SK-N-SH (cell line): Measurements from ENCODE around the gene MTR. TPM values are rescaled to one million over a fixed set of nuclear protein-coding genes. Genes with fewer than 3 reads are reported as not detected.

ENCODE experiments used
- CTCF ChIA-PET: fragments of 300-600, 350-600 bp; formaldehyde crosslinking; extraction: SDS; loops from one replicate; lab custom pipeline; 2021; lab: Yijun Ruan, JAX
- POLR2A ChIA-PET: fragments of 350-600 bp; sonication (Branson Sonifier 250); formaldehyde crosslinking; extraction: SDS; loops from one replicate; lab custom pipeline; 2020; ENCODE audit warnings: antibody characterized with exemption, inconsistent platforms; lab: Yijun Ruan, JAX
- DNase-seq: peaks from one replicate; pipeline ENCODE4 v3.0.0; 2012
- H2AFZ ChIP-seq: fragments of 200-600 bp; sonication (generic); 2 replicates; pipeline ENCODE4 v1.8.1; 2016; ENCODE audit warnings: antibody characterized with exemption, mild to moderate bottlenecking, low read depth
- H3F3A ChIP-seq: fragments of 200-600 bp; sonication (generic); replicated peaks from 2 replicates; pipeline ENCODE3; 2016; ENCODE audit warnings: antibody characterized with exemption, mild to moderate bottlenecking; ENCODE audit not compliant: insufficient read depth
- H3K27ac ChIP-seq, 2 experiments: fragments of 200-500 bp in 1 of 2; fragments of 200-600 bp in 1 of 2; sonication (Bioruptor generic) in 1 of 2; sonication (generic), shearing (Covaris generic) in 1 of 2; 2 replicates each; pipeline versions ENCODE4 v1.5.1 to v1.6.1; 2014 to 2016; ENCODE audit warnings: low read depth in 2 of 2, inconsistent platforms in 1 of 2, low read length in 1 of 2, mild to moderate bottlenecking in 1 of 2, mixed read lengths in 1 of 2
- H3K27me3 ChIP-seq: fragments of 200-600 bp; sonication (generic), shearing (Covaris generic); 2 replicates; pipeline ENCODE4 v1.6.1; 2016; ENCODE audit warnings: mixed run types; ENCODE audit not compliant: insufficient read depth
- H3K36me3 ChIP-seq, 2 experiments: fragments of 200-500 bp in 1 of 2; fragments of 200-600 bp in 1 of 2; sonication (Bioruptor generic) in 1 of 2; sonication (generic) in 1 of 2; replicated peaks in 1 of 2; 2 replicates each; pipeline versions ENCODE3 to v1.5.1; 2014 to 2016; ENCODE audit warnings: low read length in 1 of 2, mild to moderate bottlenecking in 1 of 2; ENCODE audit not compliant: insufficient read depth in 2 of 2, control insufficient read depth in 1 of 2
- H3K4me1 ChIP-seq, 2 experiments: fragments of 200-500 bp in 1 of 2; fragments of 200-600 bp in 1 of 2; sonication (Bioruptor generic) in 1 of 2; sonication (generic), shearing (Covaris generic) in 1 of 2; 2 replicates each; pipeline versions ENCODE4 v1.5.1 to v1.6.1; 2014 to 2016; ENCODE audit warnings: low read depth in 1 of 2, low read length in 1 of 2, mixed run types in 1 of 2; ENCODE audit not compliant: insufficient read depth in 2 of 2, control insufficient read depth in 1 of 2
- H3K4me2 ChIP-seq: fragments of 200-600 bp; sonication (generic), shearing (Covaris generic); 2 replicates; pipeline ENCODE4 v1.6.1; 2017; ENCODE audit warnings: mixed run types
- H3K4me3 ChIP-seq, 2 experiments: fragments of 200-500 bp in 1 of 2; fragments of 200-600 bp in 1 of 2; sonication (Bioruptor generic) in 1 of 2; sonication (generic), shearing (Covaris generic) in 1 of 2; 2 replicates each; pipeline versions ENCODE4 v1.5.1 to v1.8.1; 2014 to 2016; ENCODE audit warnings: low read depth in 2 of 2, inconsistent platforms in 1 of 2, low read length in 1 of 2, mild to moderate bottlenecking in 1 of 2, mixed read lengths in 1 of 2, moderate library complexity in 1 of 2
- H3K79me2 ChIP-seq: fragments of 200-600 bp; sonication (generic); 2 replicates; pipeline ENCODE4 v1.8.1; 2017; ENCODE audit warnings: mild to moderate bottlenecking; ENCODE audit not compliant: insufficient read depth
- H3K9ac ChIP-seq: fragments of 200-600 bp; sonication (generic); 2 replicates; pipeline ENCODE4 v1.6.1; 2017; ENCODE audit warnings: mixed run types
- H3K9me2 ChIP-seq: fragments of 200-600 bp; sonication (generic); 2 replicates; pipeline ENCODE4 v1.6.1; 2017; ENCODE audit warnings: mixed run types
- H3K9me3 ChIP-seq: fragments of 200-600 bp; sonication (generic); 2 replicates; pipeline ENCODE4 v1.6.1; 2017; ENCODE audit warnings: mixed run types, mild to moderate bottlenecking, moderate library complexity
- H4K20me1 ChIP-seq: fragments of 200-600 bp; sonication (generic); 2 replicates; pipeline ENCODE4 v1.6.1; 2017; ENCODE audit warnings: mild to moderate bottlenecking, mixed run types; ENCODE audit not compliant: insufficient read depth
- EP300 ChIP-seq, 2 experiments: IDR thresholded peaks; 2 replicates each; pipeline versions ENCODE4 v1.4.0 to v1.6.1; 2012; ENCODE audit warnings: borderline replicate concordance in 1 of 2, low read depth in 1 of 2, low read length in 1 of 2
- FOSL2 ChIP-seq: IDR thresholded peaks from 2 replicates; pipeline ENCODE4 v1.4.0; 2012; ENCODE audit warnings: low read depth, mild to moderate bottlenecking, moderate library complexity, borderline replicate concordance
- FOXM1 ChIP-seq: IDR thresholded peaks from 2 replicates; pipeline ENCODE4 v1.4.0; 2012; ENCODE audit warnings: low read depth, mild to moderate bottlenecking
- GABPA ChIP-seq: IDR thresholded peaks from 2 replicates; pipeline ENCODE4 v1.4.0; 2012; ENCODE audit warnings: low read depth, mild to moderate bottlenecking
- GATA2 ChIP-seq: sonication (generic); formaldehyde crosslinking; IDR thresholded peaks from 2 replicates; pipeline ENCODE4 v1.5.0; 2020; ENCODE audit warnings: mild to moderate bottlenecking, missing genetic modification reagents
- MXI1 ChIP-seq: IDR thresholded peaks from 2 replicates; pipeline ENCODE4 v1.6.1; 2012; ENCODE audit warnings: mild to moderate bottlenecking, low read depth, low read length, improper control_type of control experiment
- NRF1 ChIP-seq: IDR thresholded peaks from 2 replicates; pipeline ENCODE4 v1.6.1; 2012; ENCODE audit warnings: low read depth, mild to moderate bottlenecking, low read length
- POLR2AphosphoS5 ChIP-seq: IDR thresholded peaks from 2 replicates; pipeline ENCODE4 v1.6.1; 2012; ENCODE audit warnings: low read depth, low read length
- RCOR1 ChIP-seq: fragments of 150-350 bp; IDR thresholded peaks from 2 replicates; pipeline ENCODE4 v1.6.1; 2017; ENCODE audit warnings: antibody characterized with exemption, low read length
- RFX5 ChIP-seq: IDR thresholded peaks from 2 replicates; pipeline ENCODE4 v1.6.1; 2012; ENCODE audit warnings: mild to moderate bottlenecking, improper control_type of control experiment, low read length
- SIN3A ChIP-seq: IDR thresholded peaks from 2 replicates; pipeline ENCODE4 v1.6.1; 2012; ENCODE audit warnings: low read depth, mild to moderate bottlenecking, low read length, moderate library complexity, borderline replicate concordance
- TEAD4 ChIP-seq: IDR thresholded peaks from 2 replicates; pipeline ENCODE4 v1.4.0; 2012; ENCODE audit warnings: mild to moderate bottlenecking, borderline replicate concordance; ENCODE audit not compliant: insufficient read depth
- WGBS: methylation state at CpG from one replicate; pipeline ENCODE4 v1.1.6; 2017; ENCODE audit warnings: low lambda C conversion rate; 5-methylcytosine and 5-hydroxymethylcytosine counted together
- polyA plus RNA-seq, 3 experiments: library from polyadenylated mRNA; depleted of rRNA; stranded (reverse); fragments of >200 nt; gene quantifications; 2 replicates each; pipeline ENCODE4 v1.2.3, GENCODE V29; 2012
- TF ChIP-seq, protein P1 (sequence below): fragments of 150-350 bp; IDR thresholded peaks from 2 replicates; pipeline ENCODE4 v1.6.1; 2016; ENCODE audit warnings: mild to moderate bottlenecking, low read depth, low read length
- TF ChIP-seq, protein P2 (sequence below): fragments of 200-600 bp; sonication (generic); IDR thresholded peaks from 2 replicates; pipeline ENCODE4 v1.6.1; 2017; ENCODE audit warnings: antibody characterized with exemption, mild to moderate bottlenecking, moderate library complexity
- TF ChIP-seq, protein P3 (sequence below): IDR thresholded peaks from 2 replicates; pipeline ENCODE4; 2012
- TF ChIP-seq, protein P4 (sequence below): IDR thresholded peaks from 2 replicates; pipeline ENCODE4 v1.4.0; 2012; ENCODE audit warnings: low read depth, borderline replicate concordance

Gene MTR
- polyA plus RNA-seq, 1 of the 3 experiments (the other 2 are of a cell fraction): 5.4 TPM

DNA sequence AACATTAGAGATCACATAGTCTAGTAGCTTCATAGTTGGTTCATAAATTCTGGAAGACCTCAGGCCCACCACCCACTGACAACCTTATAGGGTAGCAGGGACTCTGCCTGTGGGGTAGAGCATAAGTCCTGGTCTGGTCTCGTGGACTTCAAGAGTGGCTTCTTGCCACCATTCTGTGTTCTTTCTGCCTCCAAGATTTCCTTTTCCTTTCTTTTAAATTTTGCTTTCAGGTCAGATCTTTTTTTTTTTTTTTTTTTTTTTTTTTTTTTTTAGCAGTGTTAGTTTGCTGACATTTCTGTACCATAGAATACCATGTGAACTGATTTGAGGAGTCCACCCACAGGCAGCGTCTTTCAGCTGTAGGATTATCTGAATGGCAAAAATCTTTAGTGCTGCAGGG lies 28.5 kb downstream of the MTR start:
- H3K4me1 ChIP-seq: no peaks in the 10 kb centered on the region
- ChIA-PET CTCF (interaction anchor here (0.8 to 1.5 kb wide), 3 partner anchors 11 to 214 kb away, joined by 3 to 5 read pairs (median 4); no protein-coding TSS in a partner anchor), POLR2A (no interaction called here)
- H3K36me3 ChIP-seq: peaks cover 35 to 66% of the 10 kb centered on the region in 2 experiments
- H3K9me3 ChIP-seq: no peaks in the 10 kb centered on the region
- H3K9me2 ChIP-seq: no peaks in the 10 kb centered on the region
- H3K4me2 ChIP-seq: no peak overlapping the region
- H3F3A ChIP-seq: no peaks in the 10 kb centered on the region
- H3K79me2 ChIP-seq: peaks cover 6% of the 10 kb centered on the region; the same call in 1 of the 2 replicates
- TF ChIP-seq SIN3A (no peak), POLR2AphosphoS5 (no peak), TEAD4 (no peak), GABPA (no peak), EP300 (IDR thresholded peaks at IDR 0.05; ENCODE audit: borderline replicate concordance in 1 of 2, low read depth in 1 of 2, low read length in 1 of 2) (no peak), RCOR1 (no peak), GATA2 (CRISPR knock-in tag) (no peak), FOSL2 (no peak), RFX5 (no peak), NRF1 (no peak), FOXM1 (no peak), MXI1 (no peak)
- TF ChIP-seq, protein P1, sequence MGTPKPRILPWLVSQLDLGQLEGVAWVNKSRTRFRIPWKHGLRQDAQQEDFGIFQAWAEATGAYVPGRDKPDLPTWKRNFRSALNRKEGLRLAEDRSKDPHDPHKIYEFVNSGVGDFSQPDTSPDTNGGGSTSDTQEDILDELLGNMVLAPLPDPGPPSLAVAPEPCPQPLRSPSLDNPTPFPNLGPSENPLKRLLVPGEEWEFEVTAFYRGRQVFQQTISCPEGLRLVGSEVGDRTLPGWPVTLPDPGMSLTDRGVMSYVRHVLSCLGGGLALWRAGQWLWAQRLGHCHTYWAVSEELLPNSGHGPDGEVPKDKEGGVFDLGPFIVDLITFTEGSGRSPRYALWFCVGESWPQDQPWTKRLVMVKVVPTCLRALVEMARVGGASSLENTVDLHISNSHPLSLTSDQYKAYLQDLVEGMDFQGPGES: no peak
- TF ChIP-seq, protein P2, sequence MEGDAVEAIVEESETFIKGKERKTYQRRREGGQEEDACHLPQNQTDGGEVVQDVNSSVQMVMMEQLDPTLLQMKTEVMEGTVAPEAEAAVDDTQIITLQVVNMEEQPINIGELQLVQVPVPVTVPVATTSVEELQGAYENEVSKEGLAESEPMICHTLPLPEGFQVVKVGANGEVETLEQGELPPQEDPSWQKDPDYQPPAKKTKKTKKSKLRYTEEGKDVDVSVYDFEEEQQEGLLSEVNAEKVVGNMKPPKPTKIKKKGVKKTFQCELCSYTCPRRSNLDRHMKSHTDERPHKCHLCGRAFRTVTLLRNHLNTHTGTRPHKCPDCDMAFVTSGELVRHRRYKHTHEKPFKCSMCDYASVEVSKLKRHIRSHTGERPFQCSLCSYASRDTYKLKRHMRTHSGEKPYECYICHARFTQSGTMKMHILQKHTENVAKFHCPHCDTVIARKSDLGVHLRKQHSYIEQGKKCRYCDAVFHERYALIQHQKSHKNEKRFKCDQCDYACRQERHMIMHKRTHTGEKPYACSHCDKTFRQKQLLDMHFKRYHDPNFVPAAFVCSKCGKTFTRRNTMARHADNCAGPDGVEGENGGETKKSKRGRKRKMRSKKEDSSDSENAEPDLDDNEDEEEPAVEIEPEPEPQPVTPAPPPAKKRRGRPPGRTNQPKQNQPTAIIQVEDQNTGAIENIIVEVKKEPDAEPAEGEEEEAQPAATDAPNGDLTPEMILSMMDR: no peak
- TF ChIP-seq, protein P3, sequence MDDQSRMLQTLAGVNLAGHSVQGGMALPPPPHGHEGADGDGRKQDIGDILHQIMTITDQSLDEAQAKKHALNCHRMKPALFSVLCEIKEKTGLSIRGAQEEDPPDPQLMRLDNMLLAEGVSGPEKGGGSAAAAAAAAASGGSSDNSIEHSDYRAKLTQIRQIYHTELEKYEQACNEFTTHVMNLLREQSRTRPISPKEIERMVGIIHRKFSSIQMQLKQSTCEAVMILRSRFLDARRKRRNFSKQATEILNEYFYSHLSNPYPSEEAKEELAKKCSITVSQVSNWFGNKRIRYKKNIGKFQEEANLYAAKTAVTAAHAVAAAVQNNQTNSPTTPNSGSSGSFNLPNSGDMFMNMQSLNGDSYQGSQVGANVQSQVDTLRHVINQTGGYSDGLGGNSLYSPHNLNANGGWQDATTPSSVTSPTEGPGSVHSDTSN: no peak
- TF ChIP-seq, protein P4, sequence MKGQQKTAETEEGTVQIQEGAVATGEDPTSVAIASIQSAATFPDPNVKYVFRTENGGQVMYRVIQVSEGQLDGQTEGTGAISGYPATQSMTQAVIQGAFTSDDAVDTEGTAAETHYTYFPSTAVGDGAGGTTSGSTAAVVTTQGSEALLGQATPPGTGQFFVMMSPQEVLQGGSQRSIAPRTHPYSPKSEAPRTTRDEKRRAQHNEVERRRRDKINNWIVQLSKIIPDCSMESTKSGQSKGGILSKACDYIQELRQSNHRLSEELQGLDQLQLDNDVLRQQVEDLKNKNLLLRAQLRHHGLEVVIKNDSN: no peak
- no peaks in the 10 kb centered on the region for H4K20me1 ChIP-seq
- no peak overlapping the region for H2AFZ ChIP-seq
- no peak overlapping the region for H3K4me3 ChIP-seq
- 95% methylated on average over 2 of the region's 2 CpGs for WGBS
- no peak for DNase-seq
- no peaks in the 10 kb centered on the region for H3K27me3 ChIP-seq
- no peak overlapping the region for H3K27ac ChIP-seq
- no peak overlapping the region for H3K9ac ChIP-seq
